ENCODE measurements around the gene KLHL14. TPM values are rescaled to one million over a fixed set of nuclear protein-coding genes. Genes with fewer than 3 reads are reported as not detected.
"Not testable (repeated sequence)": the region's sequence is repeated elsewhere in the genome, so short reads cannot be mapped to it uniquely, and the experiment has no call there.

Gene KLHL14
- total RNA-seq, 2 donors from 2014 or later, result 1.3 TPM; not detected in 1

DNA sequence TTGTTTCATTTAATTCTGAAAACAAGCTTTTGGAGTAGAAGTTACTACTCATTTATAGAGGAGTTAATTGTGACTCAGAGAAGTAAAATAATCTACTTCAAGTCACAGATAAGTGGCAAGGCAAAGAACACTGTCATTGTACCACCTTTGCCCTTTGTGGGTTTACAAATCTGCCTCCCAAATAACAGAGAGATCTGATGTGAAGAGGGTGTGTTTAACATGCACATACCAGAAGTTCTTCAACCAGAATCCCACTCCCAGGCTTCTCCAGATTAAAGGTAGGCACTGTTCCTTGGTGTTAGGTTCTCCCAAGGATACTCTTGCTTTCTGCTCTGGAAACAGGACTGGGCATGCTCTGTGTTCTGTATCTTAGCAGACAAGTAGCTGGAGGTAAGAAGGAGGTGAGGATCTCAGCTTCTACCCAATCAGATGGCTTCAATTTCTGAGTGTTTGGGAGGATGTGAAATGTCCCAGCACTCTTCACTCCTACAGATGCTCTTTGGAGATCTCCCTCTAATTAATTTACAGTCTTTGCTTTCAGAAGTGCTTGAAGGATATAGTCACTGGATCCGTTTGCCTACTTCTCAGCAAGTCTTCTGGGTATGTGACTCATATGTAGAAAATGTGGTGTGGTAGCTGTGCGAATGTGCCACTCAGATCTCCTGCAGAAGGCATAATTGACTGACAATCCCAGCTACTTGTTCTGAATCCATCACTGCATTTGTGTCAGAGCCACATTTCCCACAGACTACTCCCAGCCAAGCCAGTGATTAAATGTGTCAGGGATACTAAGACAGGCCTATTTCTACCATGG lies 111.1 kb downstream of the KLHL14 start:
- Histone ChIP-seq H3K9me3 (no peaks in the 10 kb centered on the region), H3K4me3 (no peak overlapping the region), H3K27ac (no peak overlapping the region), H3K27me3 (replicated peaks; ENCODE audit: insufficient read depth) (no peaks in the 10 kb centered on the region), H3K4me1 (ENCODE audit: control insufficient read depth in 1 of 2, low read depth in 2 of 2) (no peaks in the 10 kb centered on the region), H3K36me3 (no peaks in the 10 kb centered on the region)
- DNase-seq (ENCODE audit: low spot score), result no peak
- no peak for ATAC-seq (ENCODE audit: insufficient number of reproducible peaks, low FRiP score, low read depth)
- TF ChIP-seq, protein P1, sequence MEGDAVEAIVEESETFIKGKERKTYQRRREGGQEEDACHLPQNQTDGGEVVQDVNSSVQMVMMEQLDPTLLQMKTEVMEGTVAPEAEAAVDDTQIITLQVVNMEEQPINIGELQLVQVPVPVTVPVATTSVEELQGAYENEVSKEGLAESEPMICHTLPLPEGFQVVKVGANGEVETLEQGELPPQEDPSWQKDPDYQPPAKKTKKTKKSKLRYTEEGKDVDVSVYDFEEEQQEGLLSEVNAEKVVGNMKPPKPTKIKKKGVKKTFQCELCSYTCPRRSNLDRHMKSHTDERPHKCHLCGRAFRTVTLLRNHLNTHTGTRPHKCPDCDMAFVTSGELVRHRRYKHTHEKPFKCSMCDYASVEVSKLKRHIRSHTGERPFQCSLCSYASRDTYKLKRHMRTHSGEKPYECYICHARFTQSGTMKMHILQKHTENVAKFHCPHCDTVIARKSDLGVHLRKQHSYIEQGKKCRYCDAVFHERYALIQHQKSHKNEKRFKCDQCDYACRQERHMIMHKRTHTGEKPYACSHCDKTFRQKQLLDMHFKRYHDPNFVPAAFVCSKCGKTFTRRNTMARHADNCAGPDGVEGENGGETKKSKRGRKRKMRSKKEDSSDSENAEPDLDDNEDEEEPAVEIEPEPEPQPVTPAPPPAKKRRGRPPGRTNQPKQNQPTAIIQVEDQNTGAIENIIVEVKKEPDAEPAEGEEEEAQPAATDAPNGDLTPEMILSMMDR (IDR thresholded peaks at IDR 0.05), result no peak

DNA sequence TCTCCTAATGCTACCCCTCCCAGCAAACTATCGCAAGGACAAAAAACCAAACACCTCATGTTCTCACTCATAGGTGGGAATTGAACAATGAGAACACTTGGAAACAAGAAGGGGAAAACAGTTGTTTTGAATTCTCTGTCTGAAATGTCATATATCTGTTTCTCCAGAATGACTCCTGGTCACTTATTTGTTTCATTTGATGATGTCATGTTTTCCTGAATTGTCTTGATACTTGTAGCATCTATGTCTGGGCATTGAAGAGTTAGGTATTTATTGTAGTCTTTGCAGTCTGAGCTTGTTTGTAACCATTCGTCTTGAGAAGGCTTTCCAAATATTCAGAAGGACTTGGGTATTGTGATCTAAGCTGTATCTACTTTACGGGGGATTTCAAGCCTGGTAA lies 118.3 kb downstream of the KLHL14 start:
- not testable (repeated sequence) for H3K27ac ChIP-seq; H3K4me3 ChIP-seq; H3K4me1 ChIP-seq (ENCODE audit: control insufficient read depth in 1 of 2, low read depth in 2 of 2); H3K9me3 ChIP-seq; H3K36me3 ChIP-seq; H3K27me3 ChIP-seq (replicated peaks; ENCODE audit: insufficient read depth); ATAC-seq (ENCODE audit: insufficient number of reproducible peaks, low FRiP score, low read depth); DNase-seq (ENCODE audit: low spot score)

DNA sequence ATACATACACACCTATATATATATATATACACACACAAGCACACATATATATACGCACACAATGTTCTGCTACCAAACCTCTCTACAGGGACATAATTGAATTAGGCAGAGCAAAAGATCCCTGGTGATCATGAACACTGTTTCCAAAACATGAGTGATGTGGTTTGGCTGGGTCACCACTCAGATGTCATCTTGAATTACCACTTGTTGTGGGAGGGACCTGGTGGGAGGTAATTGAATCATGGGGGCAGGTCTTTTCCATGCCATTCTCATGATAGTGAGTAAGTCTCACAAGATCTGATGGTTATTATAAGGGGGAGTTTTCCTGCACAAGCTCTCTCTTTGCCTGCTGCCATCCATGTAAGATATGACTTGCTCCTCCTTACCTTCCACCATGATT lies 135.2 kb downstream of the KLHL14 start:
- H3K27ac ChIP-seq; H3K4me1 ChIP-seq (ENCODE audit: control insufficient read depth in 1 of 2, low read depth in 2 of 2); H3K9me3 ChIP-seq; DNase-seq (ENCODE audit: low spot score); H3K36me3 ChIP-seq; ATAC-seq (ENCODE audit: insufficient number of reproducible peaks, low FRiP score, low read depth); H3K27me3 ChIP-seq (replicated peaks; ENCODE audit: insufficient read depth); H3K4me3 ChIP-seq: not testable (repeated sequence)

DNA sequence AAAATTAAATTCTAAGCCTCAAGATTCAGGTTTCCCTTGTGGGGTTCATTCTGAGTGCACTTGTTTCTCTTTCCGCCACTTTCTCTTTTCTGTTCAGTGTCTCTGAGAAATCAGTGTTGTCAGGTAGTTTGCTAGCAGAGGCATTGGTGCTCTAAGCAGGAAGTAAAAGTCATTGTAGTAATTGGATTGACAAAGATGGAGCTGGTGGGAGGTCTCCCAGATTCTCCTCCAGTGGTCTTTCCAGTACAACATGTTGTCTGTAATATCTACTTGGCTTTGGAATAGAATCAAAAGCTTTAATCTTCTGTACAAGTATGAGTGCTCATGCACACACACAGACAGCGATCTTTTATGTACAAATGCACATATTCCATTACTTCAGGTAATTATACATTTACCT lies 135.6 kb downstream of the KLHL14 start:
- H3K27me3 ChIP-seq (replicated peaks; ENCODE audit: insufficient read depth), result no peaks in the 10 kb centered on the region
- no peak for DNase-seq (ENCODE audit: low spot score)
- H3K27ac ChIP-seq, result no peak overlapping the region
- H3K36me3 ChIP-seq, result no peaks in the 10 kb centered on the region
- no peaks in the 10 kb centered on the region for H3K4me1 ChIP-seq (ENCODE audit: control insufficient read depth in 1 of 2, low read depth in 2 of 2)
- H3K4me3 ChIP-seq, result no peak overlapping the region
- no peaks in the 10 kb centered on the region for H3K9me3 ChIP-seq
- ATAC-seq (ENCODE audit: insufficient number of reproducible peaks, low FRiP score, low read depth), result no peak
- TF ChIP-seq, protein P1 (IDR thresholded peaks at IDR 0.05), result no peak

DNA sequence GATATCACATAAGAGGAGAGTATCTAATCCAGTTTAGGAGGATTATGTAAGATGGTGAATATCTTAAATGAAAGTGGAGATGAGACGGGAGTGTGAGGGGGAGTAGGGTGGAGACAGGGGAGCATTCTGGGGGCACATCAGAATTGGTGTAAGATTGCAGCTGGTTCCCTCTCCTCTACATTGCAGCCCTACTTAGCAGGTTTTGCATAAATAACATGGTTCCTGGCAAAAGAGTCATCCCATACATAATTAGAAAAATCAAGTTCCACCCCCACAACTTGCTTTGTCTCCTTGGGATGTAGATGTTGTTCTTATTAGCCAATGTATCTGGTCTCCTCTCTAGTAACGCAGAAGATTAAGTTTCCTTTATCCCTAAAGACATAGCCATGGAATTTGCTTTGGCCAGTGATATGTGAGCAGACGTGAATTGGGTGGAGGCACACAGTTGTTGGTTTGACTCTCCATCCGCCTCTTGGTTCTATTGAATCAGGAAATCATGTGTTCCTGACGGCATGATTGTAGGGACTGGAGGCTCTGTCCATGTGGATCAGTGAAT lies 137.9 kb downstream of the KLHL14 start:
- no peak for ATAC-seq (ENCODE audit: insufficient number of reproducible peaks, low FRiP score, low read depth)
- Histone ChIP-seq H3K4me1 (ENCODE audit: control insufficient read depth in 1 of 2, low read depth in 2 of 2) (no peaks in the 10 kb centered on the region), H3K9me3 (no peaks in the 10 kb centered on the region), H3K27me3 (replicated peaks; ENCODE audit: insufficient read depth) (no peaks in the 10 kb centered on the region), H3K36me3 (no peaks in the 10 kb centered on the region), H3K4me3 (no peak overlapping the region), H3K27ac (no peak overlapping the region)
- no peak for DNase-seq (ENCODE audit: low spot score)
- TF ChIP-seq, protein P1 (IDR thresholded peaks at IDR 0.05), result no peak

DNA sequence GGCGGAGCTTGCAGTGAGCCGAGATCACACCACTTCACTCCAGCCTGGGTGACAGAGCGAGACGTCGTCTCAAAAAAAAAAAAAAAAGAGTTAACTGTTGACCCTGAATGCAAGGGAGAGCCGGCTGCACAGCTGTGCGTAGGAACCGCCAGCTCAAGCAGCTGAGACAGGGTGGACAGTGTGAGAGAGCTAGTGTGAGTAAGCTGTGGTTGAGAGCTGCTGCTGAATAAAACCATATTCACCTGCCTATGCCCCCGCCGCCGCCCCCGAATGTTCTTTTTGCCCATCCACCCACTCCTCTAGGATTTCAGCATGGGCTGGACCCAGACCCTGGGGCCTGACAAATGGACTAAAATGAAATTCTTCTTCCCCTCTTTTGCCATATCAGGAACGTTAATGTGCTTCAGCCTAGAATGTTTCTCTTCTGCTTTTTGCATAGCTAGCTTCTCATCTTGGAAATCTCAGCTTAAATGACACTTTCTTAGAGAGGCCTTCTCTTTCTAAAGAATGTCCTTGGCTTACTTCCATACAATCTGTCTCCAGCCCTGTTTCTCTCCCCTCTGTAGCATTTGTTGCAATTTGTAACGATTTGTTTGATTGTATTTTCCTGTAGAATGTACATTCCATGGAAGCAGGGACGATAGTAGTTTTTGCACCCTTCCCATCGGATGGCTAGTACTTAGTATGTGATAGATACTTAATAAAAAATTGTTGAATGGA lies 142.7 kb downstream of the KLHL14 start:
- Histone ChIP-seq H3K4me3 (no peak overlapping the region), H3K4me1 (ENCODE audit: control insufficient read depth in 1 of 2, low read depth in 2 of 2) (no peaks in the 10 kb centered on the region), H3K9me3 (no peaks in the 10 kb centered on the region), H3K36me3 (no peaks in the 10 kb centered on the region), H3K27me3 (replicated peaks; ENCODE audit: insufficient read depth) (no peaks in the 10 kb centered on the region), H3K27ac (no peak overlapping the region)
- ATAC-seq (ENCODE audit: insufficient number of reproducible peaks, low FRiP score, low read depth) (no peak), DNase-seq (ENCODE audit: low spot score) (no peak)
- TF ChIP-seq, protein P1 (IDR thresholded peaks at IDR 0.05), result no peak

All from thoracic aorta (tissue), 2 donors.